WTC11 (cell line): ENCODE results near the gene SORCS1. TPM values are rescaled to one million over a fixed set of nuclear protein-coding genes. Genes with fewer than 3 reads are reported as not detected.

Experiments used
- ATAC-seq: fragments of 200-7000 bp; cut with Tn5 transposase; 2 replicates; pipeline ENCODE4 v1.10.0; 2021; ENCODE audit warnings: mild to moderate bottlenecking, moderate library complexity
- CTCF ChIA-PET: fragments of 300-600 bp; sonication (Branson Sonifier 250); formaldehyde crosslinking; loops from one replicate; lab custom pipeline; 2021; ENCODE audit warnings: antibody characterized with exemption; lab: Charles Lee
- POLR2A ChIA-PET: fragments of 350-600 bp; sonication (Branson Sonifier 250); formaldehyde crosslinking; loops from one replicate; lab custom pipeline; 2021; ENCODE audit warnings: antibody characterized with exemption; lab: Charles Lee
- DNase-seq: peaks from one replicate; pipeline ENCODE4 v3.0.0; 2021; ENCODE audit warnings: low spot score
- H3K27ac Mint-ChIP-seq: 2 replicates; pipeline ENCODE4 v1.8.0; 2021; ENCODE audit warnings: mixed read lengths
- H3K27me3 Mint-ChIP-seq: 2 replicates; pipeline ENCODE4 v1.8.0; 2021; ENCODE audit warnings: low read depth, mild to moderate bottlenecking, moderate library complexity, mixed read lengths
- H3K36me3 Mint-ChIP-seq: 2 replicates; pipeline ENCODE4 v1.8.0; 2021; ENCODE audit warnings: mixed read lengths
- H3K4me1 Mint-ChIP-seq: 2 replicates; pipeline ENCODE4 v1.8.0; 2022; ENCODE audit warnings: mixed read lengths
- H3K4me3 Mint-ChIP-seq: 2 replicates; pipeline ENCODE4 v1.8.0; 2021; ENCODE audit warnings: mild to moderate bottlenecking, moderate library complexity, mixed read lengths
- H3K9me3 Mint-ChIP-seq: 2 replicates; pipeline ENCODE4 v1.8.0; 2021; ENCODE audit warnings: mixed read lengths
- ATF1 ChIP-seq: sonication (generic); formaldehyde crosslinking; IDR thresholded peaks from 2 replicates; pipeline ENCODE4 v1.8.1; 2023; ENCODE audit warnings: mild to moderate bottlenecking, moderate library complexity, missing genetic modification reagents
- CBFB ChIP-seq: sonication (generic); formaldehyde crosslinking; IDR thresholded peaks from 2 replicates; pipeline ENCODE4 v1.8.1; 2022; ENCODE audit warnings: mild to moderate bottlenecking, low read depth, missing genetic modification reagents
- CDX4 ChIP-seq: fragments of 250-450 bp; sonication (Bioruptor Pico); IDR thresholded peaks from 2 replicates; pipeline ENCODE4 v1.9.0; 2021; ENCODE audit warnings: moderate library complexity, mild to moderate bottlenecking, inconsistent platforms, borderline replicate concordance
- EMX1 ChIP-seq: fragments of 250-450 bp; sonication (Bioruptor Pico); IDR thresholded peaks from 2 replicates; pipeline ENCODE4 v1.8.0; 2021; ENCODE audit warnings: mild to moderate bottlenecking
- GABPB1 ChIP-seq: sonication (generic); formaldehyde crosslinking; IDR thresholded peaks from 2 replicates; pipeline ENCODE4 v1.8.1; 2023; ENCODE audit warnings: mild to moderate bottlenecking, missing genetic modification reagents
- HMGA2 ChIP-seq: fragments of 250-450 bp; sonication (Bioruptor Pico); IDR thresholded peaks from 2 replicates; pipeline ENCODE4 v1.4.0; 2021; ENCODE audit warnings: mild to moderate bottlenecking, moderate library complexity
- JUN ChIP-seq: sonication (generic); formaldehyde crosslinking; IDR thresholded peaks from 2 replicates; pipeline ENCODE4 v1.8.0; 2023; ENCODE audit warnings: mild to moderate bottlenecking, missing genetic modification reagents
- NR1H2 ChIP-seq: sonication (generic); formaldehyde crosslinking; IDR thresholded peaks from 2 replicates; pipeline ENCODE4 v1.9.0; 2021; ENCODE audit warnings: mild to moderate bottlenecking, moderate library complexity, missing genetic modification reagents
- NR3C1 ChIP-seq: sonication (generic); formaldehyde crosslinking; conservative IDR thresholded peaks from 2 replicates; pipeline ENCODE4 v1.8.1; 2023; ENCODE audit warnings: low read depth, mild to moderate bottlenecking, missing genetic modification reagents
- OVOL2 ChIP-seq: fragments of 250-450 bp; sonication (Bioruptor Pico); IDR thresholded peaks from 2 replicates; pipeline ENCODE4 v1.9.0; 2021; ENCODE audit warnings: mild to moderate bottlenecking, borderline replicate concordance
- RELA ChIP-seq: sonication (generic); formaldehyde crosslinking; IDR thresholded peaks from 2 replicates; pipeline ENCODE4 v1.8.1; 2022; ENCODE audit warnings: missing genetic modification reagents, mild to moderate bottlenecking, borderline replicate concordance
- RORB ChIP-seq: fragments of 250-450 bp; sonication (Bioruptor Pico); IDR thresholded peaks from 2 replicates; pipeline ENCODE4 v1.9.0; 2021; ENCODE audit warnings: mild to moderate bottlenecking
- SMAD4 ChIP-seq: sonication (generic); formaldehyde crosslinking; IDR thresholded peaks from 2 replicates; pipeline ENCODE4 v1.8.0; 2022; ENCODE audit warnings: mild to moderate bottlenecking, missing genetic modification reagents
- USF1 ChIP-seq: sonication (generic); formaldehyde crosslinking; IDR thresholded peaks from 2 replicates; pipeline ENCODE4 v1.8.0; 2022; ENCODE audit warnings: mild to moderate bottlenecking, missing genetic modification reagents
- ZBTB21 ChIP-seq: sonication (generic); formaldehyde crosslinking; IDR thresholded peaks from 2 replicates; pipeline ENCODE4 v1.8.1; 2023; ENCODE audit warnings: mild to moderate bottlenecking, missing genetic modification reagents, borderline replicate concordance
- ZNF121 ChIP-seq: sonication (generic); formaldehyde crosslinking; IDR thresholded peaks from 2 replicates; pipeline ENCODE4 v1.8.0; 2023; ENCODE audit warnings: missing genetic modification reagents
- ZNF263 ChIP-seq: sonication (generic); formaldehyde crosslinking; IDR thresholded peaks from 2 replicates; pipeline ENCODE4 v1.8.1; 2022; ENCODE audit warnings: low read depth, mild to moderate bottlenecking, moderate library complexity, missing genetic modification reagents
- ZNF532 ChIP-seq: fragments of 250-450 bp; sonication (Bioruptor Pico); IDR thresholded peaks from 2 replicates; pipeline ENCODE4 v1.9.0; 2021; ENCODE audit warnings: mild to moderate bottlenecking, borderline replicate concordance
- ZSCAN18 ChIP-seq: fragments of 250-450 bp; sonication (Bioruptor Pico); IDR thresholded peaks from 2 replicates; pipeline ENCODE4 v2.1.2; 2022; ENCODE audit warnings: mild to moderate bottlenecking, moderate library complexity
- total RNA-seq: library from RNA; stranded (reverse); gene quantifications from 3 replicates; pipeline ENCODE4 v1.2.3, GENCODE V29; 2021
- TF ChIP-seq, protein P1 (sequence below): fragments of 250-450 bp; sonication (Bioruptor Pico); IDR thresholded peaks from 2 replicates; pipeline ENCODE4 v1.9.0; 2021; ENCODE audit warnings: mild to moderate bottlenecking
- TF ChIP-seq, protein P2 (sequence below): sonication (generic); formaldehyde crosslinking; IDR thresholded peaks from 2 replicates; pipeline ENCODE4 v1.8.1; 2023; ENCODE audit warnings: mild to moderate bottlenecking, missing genetic modification reagents, borderline replicate concordance

Gene SORCS1
- total RNA-seq, 1 experiment from 2014 or later, result 3.3 TPM

GRCh38 chr10:106746868-106747267 lies 417.6 kb downstream of the SORCS1 start (continued):
- TF ChIP-seq ZNF532 (CRISPR knock-in tag), result no peak
- TF ChIP-seq, all 79 proteins: peak for 0

GRCh38 chr10:106741006-106741530 lies 423.4 kb downstream of the SORCS1 start:
- ChIA-PET POLR2A (interaction anchor here (0.6 kb wide), 1 partner anchor 14 kb away, joined by 5 read pairs; no protein-coding TSS in a partner anchor), CTCF (no interaction called here)
- TF ChIP-seq NR3C1 (CRISPR knock-in tag), result no peak
- TF ChIP-seq, protein P1, sequence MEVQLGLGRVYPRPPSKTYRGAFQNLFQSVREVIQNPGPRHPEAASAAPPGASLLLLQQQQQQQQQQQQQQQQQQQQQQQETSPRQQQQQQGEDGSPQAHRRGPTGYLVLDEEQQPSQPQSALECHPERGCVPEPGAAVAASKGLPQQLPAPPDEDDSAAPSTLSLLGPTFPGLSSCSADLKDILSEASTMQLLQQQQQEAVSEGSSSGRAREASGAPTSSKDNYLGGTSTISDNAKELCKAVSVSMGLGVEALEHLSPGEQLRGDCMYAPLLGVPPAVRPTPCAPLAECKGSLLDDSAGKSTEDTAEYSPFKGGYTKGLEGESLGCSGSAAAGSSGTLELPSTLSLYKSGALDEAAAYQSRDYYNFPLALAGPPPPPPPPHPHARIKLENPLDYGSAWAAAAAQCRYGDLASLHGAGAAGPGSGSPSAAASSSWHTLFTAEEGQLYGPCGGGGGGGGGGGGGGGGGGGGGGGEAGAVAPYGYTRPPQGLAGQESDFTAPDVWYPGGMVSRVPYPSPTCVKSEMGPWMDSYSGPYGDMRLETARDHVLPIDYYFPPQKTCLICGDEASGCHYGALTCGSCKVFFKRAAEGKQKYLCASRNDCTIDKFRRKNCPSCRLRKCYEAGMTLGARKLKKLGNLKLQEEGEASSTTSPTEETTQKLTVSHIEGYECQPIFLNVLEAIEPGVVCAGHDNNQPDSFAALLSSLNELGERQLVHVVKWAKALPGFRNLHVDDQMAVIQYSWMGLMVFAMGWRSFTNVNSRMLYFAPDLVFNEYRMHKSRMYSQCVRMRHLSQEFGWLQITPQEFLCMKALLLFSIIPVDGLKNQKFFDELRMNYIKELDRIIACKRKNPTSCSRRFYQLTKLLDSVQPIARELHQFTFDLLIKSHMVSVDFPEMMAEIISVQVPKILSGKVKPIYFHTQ (CRISPR knock-in tag), result no peak
- no peak for TF ChIP-seq SMAD4
- TF ChIP-seq CDX4 (CRISPR knock-in tag), result no peak
- no peak for TF ChIP-seq ZNF121 (CRISPR knock-in tag)
- no peak for TF ChIP-seq ZSCAN18 (CRISPR knock-in tag)
- TF ChIP-seq RELA (CRISPR knock-in tag), result no peak
- no peak for TF ChIP-seq ZBTB21 (CRISPR knock-in tag)
- no peak for TF ChIP-seq USF1 (CRISPR knock-in tag)
- TF ChIP-seq ZNF263 (CRISPR knock-in tag), result no peak
- no peak for TF ChIP-seq OVOL2 (CRISPR knock-in tag)
- no peak for TF ChIP-seq NR1H2 (CRISPR knock-in tag)
- peaks cover 4% of the 10 kb centered on the region; the same call in 1 of the 2 replicates for H3K4me1 Mint-ChIP-seq
- no peaks in the 10 kb centered on the region for H3K36me3 Mint-ChIP-seq
- H3K27ac Mint-ChIP-seq, result no peak overlapping the region
- no peaks in the 10 kb centered on the region for H3K9me3 Mint-ChIP-seq
- DNase-seq, result no peak
- ATAC-seq, result no peak
- H3K27me3 Mint-ChIP-seq, result no peaks in the 10 kb centered on the region
- H3K4me3 Mint-ChIP-seq, result no peak overlapping the region

- no peak for TF ChIP-seq HMGA2 (CRISPR knock-in tag)
- TF ChIP-seq RORB (CRISPR knock-in tag), result no peak
- no peak for TF ChIP-seq SMAD4
- TF ChIP-seq, protein P2, sequence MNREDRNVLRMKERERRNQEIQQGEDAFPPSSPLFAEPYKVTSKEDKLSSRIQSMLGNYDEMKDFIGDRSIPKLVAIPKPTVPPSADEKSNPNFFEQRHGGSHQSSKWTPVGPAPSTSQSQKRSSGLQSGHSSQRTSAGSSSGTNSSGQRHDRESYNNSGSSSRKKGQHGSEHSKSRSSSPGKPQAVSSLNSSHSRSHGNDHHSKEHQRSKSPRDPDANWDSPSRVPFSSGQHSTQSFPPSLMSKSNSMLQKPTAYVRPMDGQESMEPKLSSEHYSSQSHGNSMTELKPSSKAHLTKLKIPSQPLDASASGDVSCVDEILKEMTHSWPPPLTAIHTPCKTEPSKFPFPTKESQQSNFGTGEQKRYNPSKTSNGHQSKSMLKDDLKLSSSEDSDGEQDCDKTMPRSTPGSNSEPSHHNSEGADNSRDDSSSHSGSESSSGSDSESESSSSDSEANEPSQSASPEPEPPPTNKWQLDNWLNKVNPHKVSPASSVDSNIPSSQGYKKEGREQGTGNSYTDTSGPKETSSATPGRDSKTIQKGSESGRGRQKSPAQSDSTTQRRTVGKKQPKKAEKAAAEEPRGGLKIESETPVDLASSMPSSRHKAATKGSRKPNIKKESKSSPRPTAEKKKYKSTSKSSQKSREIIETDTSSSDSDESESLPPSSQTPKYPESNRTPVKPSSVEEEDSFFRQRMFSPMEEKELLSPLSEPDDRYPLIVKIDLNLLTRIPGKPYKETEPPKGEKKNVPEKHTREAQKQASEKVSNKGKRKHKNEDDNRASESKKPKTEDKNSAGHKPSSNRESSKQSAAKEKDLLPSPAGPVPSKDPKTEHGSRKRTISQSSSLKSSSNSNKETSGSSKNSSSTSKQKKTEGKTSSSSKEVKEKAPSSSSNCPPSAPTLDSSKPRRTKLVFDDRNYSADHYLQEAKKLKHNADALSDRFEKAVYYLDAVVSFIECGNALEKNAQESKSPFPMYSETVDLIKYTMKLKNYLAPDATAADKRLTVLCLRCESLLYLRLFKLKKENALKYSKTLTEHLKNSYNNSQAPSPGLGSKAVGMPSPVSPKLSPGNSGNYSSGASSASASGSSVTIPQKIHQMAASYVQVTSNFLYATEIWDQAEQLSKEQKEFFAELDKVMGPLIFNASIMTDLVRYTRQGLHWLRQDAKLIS (CRISPR knock-in tag), result no peak
- no peak for TF ChIP-seq EMX1
- TF ChIP-seq GABPB1 (CRISPR knock-in tag), result no peak
- TF ChIP-seq ATF1 (CRISPR knock-in tag), result no peak
- TF ChIP-seq CBFB (CRISPR knock-in tag), result no peak
- no peak for TF ChIP-seq JUN (CRISPR knock-in tag)
- no peak for ATAC-seq
- H3K36me3 Mint-ChIP-seq, result no peaks in the 10 kb centered on the region
- no peak for DNase-seq
- H3K4me1 Mint-ChIP-seq, result peaks cover 7% of the 10 kb centered on the region
- ChIA-PET POLR2A (interaction anchor here (1.0 kb wide), 1 partner anchor 575 kb away, joined by 3 read pairs; no protein-coding TSS in a partner anchor), CTCF (no interaction called here)
- H3K27me3 Mint-ChIP-seq, result no peaks in the 10 kb centered on the region
- H3K4me3 Mint-ChIP-seq, result no peak overlapping the region
- no peak overlapping the region for H3K27ac Mint-ChIP-seq
- H3K9me3 Mint-ChIP-seq, result no peaks in the 10 kb centered on the region
Observed at GRCh38 chr10:106740071-106740470, 424.4 kb downstream of the SORCS1 start.
